H1 (cell line): ENCODE data around the gene UHRF2. TPM values are rescaled to one million over a fixed set of nuclear protein-coding genes. Genes with fewer than 3 reads are reported as not detected.

Source experiments
- YY1 ChIP-seq: IDR thresholded peaks from 2 replicates; pipeline ENCODE4 v1.6.1; 2011; ENCODE audit warnings: low read depth, mild to moderate bottlenecking, low read length
- polyA plus RNA-seq, 7 experiments: library from polyadenylated mRNA; depleted of rRNA in 3 of 7; stranded (reverse) in 5 of 7; unstranded in 2 of 7; fragments of >200 nt in 5 of 7; fragments of 200-250 nt in 2 of 7; gene quantifications; 1 replicate in 5 of 7; 2 replicates in 1 of 7; 4 replicates in 1 of 7; pipeline versions ENCODE4 v1.2.1 to v1.2.3, GENCODE V29; 2011 to 2013; ENCODE audit warnings: missing spikeins in 2 of 7, mixed read lengths in 2 of 7
- total RNA-seq: library from RNA; stranded (reverse); fragmentation: NEBNext Ultra II Directional; extraction: Animal tissue kit (Norgen Biotek cat#: 25700); gene quantifications from 2 replicates; pipeline ENCODE4 v1.2.1, GENCODE V29; 2021
- TF ChIP-seq, protein P1 (sequence below): IDR thresholded peaks from 2 replicates; pipeline ENCODE4 v1.6.1; 2012; ENCODE audit warnings: inconsistent platforms

Gene UHRF2
- total and polyA plus RNA-seq, 2 of the 8 experiments (the other 6 are each of a cell fraction or from before 2014, with no cell fraction given), result 31.8 to 48.0 TPM

DNA sequence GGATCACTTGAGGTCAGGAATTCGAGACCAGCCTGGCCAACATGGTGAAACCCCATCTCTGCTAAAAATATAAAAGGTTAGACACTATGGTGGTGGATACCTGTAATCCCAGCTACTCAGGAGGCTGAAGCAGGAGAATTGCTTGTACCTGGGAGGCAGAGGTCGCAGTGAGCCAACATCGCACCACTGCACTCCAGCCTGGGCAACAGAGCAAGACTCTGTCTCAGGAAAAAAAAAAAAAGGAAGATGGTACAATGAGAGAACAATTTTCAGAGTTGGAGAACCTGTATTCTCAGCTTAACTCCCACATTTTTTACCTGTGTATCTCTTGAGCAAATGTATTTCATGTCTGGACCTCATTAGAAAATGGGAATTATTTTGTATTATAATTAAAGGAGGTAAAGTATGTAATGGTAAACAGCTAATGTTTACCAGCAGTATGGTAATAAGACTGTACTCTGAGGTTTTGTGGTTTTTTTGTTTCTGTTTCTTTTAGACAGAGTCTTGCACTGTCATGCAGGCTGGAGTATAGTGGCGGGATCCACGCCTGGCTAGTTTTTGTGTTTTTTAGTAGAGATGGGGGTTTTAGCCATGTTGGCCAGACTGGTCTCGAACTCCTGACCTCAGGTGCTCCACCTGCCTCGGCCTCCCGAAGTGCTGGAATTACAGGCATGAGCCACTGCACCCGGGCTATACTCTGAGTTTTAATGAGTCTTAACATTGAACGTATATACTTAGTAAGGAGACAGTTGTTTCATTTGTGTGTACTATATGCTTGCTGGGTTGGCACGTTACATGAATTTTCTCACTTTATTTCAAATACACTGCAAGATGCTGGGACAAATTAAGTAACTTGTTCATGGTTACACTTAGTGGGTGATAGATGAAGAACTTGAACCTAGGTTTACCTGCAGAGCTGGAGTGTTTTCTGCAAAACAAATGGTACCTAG, 16.2 kb downstream of the UHRF2 start (continued):
- TF ChIP-seq, protein P1, sequence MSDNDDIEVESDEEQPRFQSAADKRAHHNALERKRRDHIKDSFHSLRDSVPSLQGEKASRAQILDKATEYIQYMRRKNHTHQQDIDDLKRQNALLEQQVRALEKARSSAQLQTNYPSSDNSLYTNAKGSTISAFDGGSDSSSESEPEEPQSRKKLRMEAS, result no peak
- TF ChIP-seq YY1, result no peak
